Mesenchymal stem cell (in vitro differentiated cells and primary cell): Measurements from ENCODE around the gene CUEDC1.
A peak's percentile ranks its signal among the peaks of the same experiment; 100 is the strongest.

Experiments used
- DNase-seq: peaks from one replicate; pipeline ENCODE4 v3.0.0-alpha.2; 2013
- H2AFZ ChIP-seq: one replicate; pipeline ENCODE4 v1.6.1; 2013; ENCODE audit warnings: low read depth, mild to moderate bottlenecking, control low read depth, inconsistent platforms, low read length, moderate library complexity
- H2AK5ac ChIP-seq: 2 replicates; pipeline ENCODE4 v1.6.1; 2013; ENCODE audit warnings: low read length, moderate library complexity, mild to moderate bottlenecking, inconsistent platforms; ENCODE audit not compliant: severe bottlenecking
- H2BK120ac ChIP-seq: one replicate; pipeline ENCODE4 v1.6.1; 2013; ENCODE audit warnings: low read depth, mild to moderate bottlenecking, inconsistent platforms, low read length, moderate library complexity
- H2BK12ac ChIP-seq, 2 experiments: one replicate each; pipeline ENCODE4 v1.6.1; 2013; ENCODE audit warnings: inconsistent platforms in 2 of 2, low read length in 2 of 2, mild to moderate bottlenecking in 2 of 2, moderate library complexity in 2 of 2, control low read depth in 1 of 2
- H2BK15ac ChIP-seq: one replicate; pipeline ENCODE4 v1.6.1; 2013; ENCODE audit warnings: mild to moderate bottlenecking, low read depth, inconsistent platforms; ENCODE audit not compliant: poor library complexity, severe bottlenecking
- H2BK5ac ChIP-seq: 2 replicates; pipeline ENCODE4 v1.6.1; 2013; ENCODE audit warnings: low read depth, mild to moderate bottlenecking, low read length, control low read depth, inconsistent platforms; ENCODE audit not compliant: poor library complexity, severe bottlenecking
- H3K14ac ChIP-seq, 2 experiments: one replicate each; pipeline ENCODE4 v1.6.1; 2013; ENCODE audit warnings: inconsistent platforms in 2 of 2, low read length in 2 of 2, control low read depth in 1 of 2, mild to moderate bottlenecking in 1 of 2, moderate library complexity in 1 of 2
- H3K18ac ChIP-seq, 2 experiments: one replicate each; pipeline ENCODE4 v1.6.1; 2013; ENCODE audit warnings: inconsistent platforms in 2 of 2, low read length in 2 of 2, control low read depth in 1 of 2, low read depth in 1 of 2, mild to moderate bottlenecking in 1 of 2
- H3K23ac ChIP-seq, 2 experiments: one replicate each; pipeline ENCODE4 v1.6.1; 2013; ENCODE audit warnings: inconsistent platforms in 2 of 2, low read length in 2 of 2, mild to moderate bottlenecking in 2 of 2, moderate library complexity in 2 of 2, control low read depth in 1 of 2
- H3K27ac ChIP-seq: 2 replicates; pipeline ENCODE4 v1.5.1; 2013; ENCODE audit warnings: mild to moderate bottlenecking, moderate library complexity, low read length, control low read depth, inconsistent platforms; ENCODE audit not compliant: poor library complexity, severe bottlenecking
- H3K27me3 ChIP-seq, 2 experiments: 2 replicates each; pipeline versions ENCODE4 v1.6.1 to v1.7.0; 2013; ENCODE audit warnings: low read length in 2 of 2, mild to moderate bottlenecking in 2 of 2, moderate library complexity in 2 of 2, control low read depth in 1 of 2, inconsistent platforms in 1 of 2; ENCODE audit not compliant: control insufficient read depth in 1 of 2, insufficient read depth in 1 of 2
- H3K36me3 ChIP-seq, 2 experiments: 2 replicates each; pipeline versions ENCODE4 v1.6.1 to v1.7.0; 2013; ENCODE audit warnings: low read length in 2 of 2, control low read depth in 1 of 2, inconsistent platforms in 1 of 2, low read depth in 1 of 2, mild to moderate bottlenecking in 1 of 2; ENCODE audit not compliant: insufficient read depth in 2 of 2, control insufficient read depth in 1 of 2
- H3K4ac ChIP-seq, 2 experiments: one replicate each; pipeline ENCODE4 v1.6.1; 2013; ENCODE audit warnings: inconsistent platforms in 2 of 2, low read length in 2 of 2, mild to moderate bottlenecking in 2 of 2, moderate library complexity in 2 of 2, control low read depth in 1 of 2, low read depth in 1 of 2
- H3K4me1 ChIP-seq: 2 replicates; pipeline ENCODE4 v1.6.1; 2013; ENCODE audit warnings: low read depth, low read length, control low read depth; ENCODE audit not compliant: control insufficient read depth, insufficient read depth
- H3K4me2 ChIP-seq: 2 replicates; pipeline ENCODE4 v1.6.1; 2013; ENCODE audit warnings: low read length, mild to moderate bottlenecking, inconsistent platforms; ENCODE audit not compliant: poor library complexity, severe bottlenecking
- H3K4me3 ChIP-seq, 2 experiments: 2 replicates each; pipeline versions ENCODE4 v1.5.1 to v1.7.0; 2013; ENCODE audit warnings: low read length in 2 of 2, mild to moderate bottlenecking in 2 of 2, control low read depth in 1 of 2, low read depth in 1 of 2; ENCODE audit not compliant: insufficient read depth in 1 of 2
- H3K79me1 ChIP-seq: replicated peaks from 2 replicates; pipeline ENCODE4 v1.6.1; 2013; ENCODE audit warnings: mild to moderate bottlenecking, control low read depth, low read length, inconsistent platforms; ENCODE audit not compliant: poor library complexity, severe bottlenecking
- H3K9ac ChIP-seq: 2 replicates; pipeline ENCODE4 v1.7.0; 2013; ENCODE audit warnings: mild to moderate bottlenecking, low read length, moderate library complexity
- H3K9me3 ChIP-seq: 2 replicates; pipeline ENCODE4 v1.7.0; 2013; ENCODE audit warnings: mild to moderate bottlenecking, low read length; ENCODE audit not compliant: control insufficient read depth
- H4K8ac ChIP-seq: one replicate; pipeline ENCODE4 v1.6.1; 2013; ENCODE audit warnings: inconsistent platforms, mild to moderate bottlenecking, low read length, moderate library complexity
- H4K91ac ChIP-seq: one replicate; pipeline ENCODE4 v1.6.1; 2013; ENCODE audit warnings: mild to moderate bottlenecking, low read length, inconsistent platforms
- WGBS: methylation state at CpG from one replicate; pipeline ENCODE4 v1.1.7; 2013; ENCODE audit warnings: mixed read lengths; 5-methylcytosine and 5-hydroxymethylcytosine counted together

The CUEDC1 gene

DNA sequence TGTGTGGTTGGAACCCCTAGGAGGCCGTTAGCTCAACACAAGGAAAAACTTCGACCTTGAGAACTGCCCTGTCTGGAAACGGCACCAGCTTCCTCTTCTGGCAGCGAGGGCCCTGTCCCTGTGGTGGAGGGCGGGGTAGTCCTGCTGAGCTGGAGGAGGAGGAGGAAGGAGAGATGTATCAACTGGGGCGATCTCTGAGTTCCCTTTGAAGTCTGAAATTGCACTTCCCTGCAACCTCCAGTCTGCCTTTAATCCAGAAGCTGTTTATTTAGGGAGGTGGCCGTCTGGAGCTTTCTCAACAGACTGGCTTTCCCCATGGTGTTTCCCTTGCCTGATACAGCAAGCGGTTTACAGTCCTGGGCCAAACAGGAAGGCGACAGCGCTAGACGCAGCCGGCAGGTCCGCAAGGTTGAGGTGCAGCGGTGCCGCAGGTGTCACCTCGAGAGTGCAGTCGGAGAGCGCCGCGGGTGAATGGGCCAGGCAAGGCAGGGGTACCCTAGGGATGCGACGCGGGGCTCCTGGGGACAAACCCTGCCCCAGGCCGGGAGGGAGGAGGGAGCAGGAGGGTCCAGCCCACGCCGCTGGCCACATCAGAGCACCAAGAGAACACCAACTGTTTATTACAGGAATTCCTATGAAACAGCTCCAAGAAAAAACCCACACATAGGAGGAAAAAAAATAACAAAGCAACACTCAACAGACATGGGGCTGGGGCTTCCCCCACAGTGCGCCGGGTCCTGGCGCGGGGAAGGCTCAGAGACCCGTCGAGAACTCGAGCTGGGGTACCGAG is 94.0 kb downstream of the CUEDC1 start:
- H2BK120ac ChIP-seq = peak overlapping the region; percentile 89
- H2AK5ac ChIP-seq = peak overlapping the region; percentile 33
- peak overlapping the region; percentile 51 to 95 for H2BK12ac ChIP-seq
- H3K23ac ChIP-seq = peak overlapping the region in 1 of 2 experiments; percentile 3
- WGBS = 2% methylated on average over 25 of the region's 34 CpGs
- H3K27me3 ChIP-seq = no peaks in the 10 kb centered on the region
- no peak overlapping the region for H2AFZ ChIP-seq
- peaks cover 17 to 19% of the 10 kb centered on the region in 2 experiments for H3K36me3 ChIP-seq
- H3K14ac ChIP-seq = peak overlapping the region in 1 of 2 experiments; percentile 19
- peak overlapping the region; percentile 76 for H2BK15ac ChIP-seq
- peak overlapping the region; percentile 71 for H3K9ac ChIP-seq
- H3K4me1 ChIP-seq = peaks cover 36% of the 10 kb centered on the region
- H3K9me3 ChIP-seq = no peaks in the 10 kb centered on the region
- H2BK5ac ChIP-seq = peak overlapping the region; percentile 71
- peak overlapping the region; percentile 52 to 66 for H3K4ac ChIP-seq
- H3K4me3 ChIP-seq = peak overlapping the region; percentile 32 to 71
- peak overlapping the region; percentile 84 to 85 for H3K18ac ChIP-seq
- peak overlapping the region; percentile 81 for H3K27ac ChIP-seq
- peak overlapping the region; percentile 90 for H4K91ac ChIP-seq
- H3K4me2 ChIP-seq = peak overlapping the region; percentile 54
- DNase-seq = peak; percentile 85
- peak overlapping the region; percentile 74 for H4K8ac ChIP-seq
- H3K79me1 ChIP-seq = peaks cover 4% of the 10 kb centered on the region

DNA sequence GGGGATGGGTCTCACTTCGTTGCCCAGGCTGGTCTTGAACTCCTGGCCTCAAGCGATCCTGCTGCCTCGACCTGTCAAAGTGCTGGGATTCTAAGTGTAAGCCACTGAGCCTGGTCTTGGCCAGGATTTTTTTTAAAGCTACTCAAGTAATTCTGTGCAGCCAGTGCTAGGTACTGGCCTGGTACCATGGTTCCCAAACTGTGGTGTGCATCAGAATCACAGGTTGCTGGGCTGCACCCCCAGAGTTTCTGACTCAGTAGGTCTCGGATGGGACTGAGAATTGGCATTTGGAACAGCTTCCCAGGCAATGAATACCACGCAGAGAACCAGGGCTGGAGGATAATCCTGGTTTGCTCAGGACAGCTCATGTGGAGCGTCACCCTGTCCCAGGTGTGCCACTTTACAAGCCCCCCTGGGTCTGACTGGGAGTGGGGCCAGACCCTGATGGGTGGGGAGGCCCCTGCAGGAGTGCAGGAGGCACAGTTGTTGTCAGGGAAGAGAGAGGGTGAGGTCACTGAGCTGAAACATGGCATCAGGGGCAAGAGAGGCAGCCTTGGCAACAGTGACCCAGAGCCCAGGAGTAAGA is 94.7 kb downstream of the CUEDC1 start:
- WGBS = 87% methylated on average over 6 of the region's 6 CpGs
- H4K8ac ChIP-seq = peak overlapping the region; percentile 0
- no peak overlapping the region for H3K4me3 ChIP-seq
- peaks cover 15 to 16% of the 10 kb centered on the region in 2 experiments for H3K36me3 ChIP-seq
- peak overlapping the region; percentile 81 for H3K27ac ChIP-seq
- peak overlapping the region in 1 of 2 experiments; percentile 3 for H3K23ac ChIP-seq
- H3K4me2 ChIP-seq = no peak overlapping the region
- H3K14ac ChIP-seq = peak overlapping the region in 1 of 2 experiments; percentile 9
- H3K9me3 ChIP-seq = no peaks in the 10 kb centered on the region
- H2BK15ac ChIP-seq = peak overlapping the region; percentile 76
- H3K4ac ChIP-seq = peak overlapping the region in 1 of 2 experiments; percentile 52
- H2AK5ac ChIP-seq = peak overlapping the region; percentile 69
- H3K4me1 ChIP-seq = peaks cover 36% of the 10 kb centered on the region
- peak overlapping the region; percentile 82 to 84 for H3K18ac ChIP-seq
- no peak overlapping the region for H2AFZ ChIP-seq
- H2BK5ac ChIP-seq = no peak overlapping the region
- DNase-seq = no peak
- H3K79me1 ChIP-seq = peaks cover 4% of the 10 kb centered on the region
- peak overlapping the region; percentile 56 for H2BK120ac ChIP-seq
- peak overlapping the region; percentile 51 to 95 for H2BK12ac ChIP-seq
- peak overlapping the region; percentile 19 for H4K91ac ChIP-seq
- no peaks in the 10 kb centered on the region for H3K27me3 ChIP-seq
- peak overlapping the region; percentile 71 for H3K9ac ChIP-seq

GRCh38 chr17:57859601-57860413 is 95.4 kb downstream of the CUEDC1 start:
- no peak overlapping the region for H3K4me2 ChIP-seq
- peaks cover 8 to 9% of the 10 kb centered on the region in 2 experiments for H3K36me3 ChIP-seq
- H4K8ac ChIP-seq = no peak overlapping the region
- peaks cover 36% of the 10 kb centered on the region for H3K4me1 ChIP-seq
- H2BK120ac ChIP-seq = no peak overlapping the region
- no peak overlapping the region for H3K4me3 ChIP-seq
- no peak overlapping the region for H2AFZ ChIP-seq
- H2BK15ac ChIP-seq = no peak overlapping the region
- H3K79me1 ChIP-seq = peaks cover 4% of the 10 kb centered on the region
- H3K27ac ChIP-seq = no peak overlapping the region
- no peak overlapping the region for H3K14ac ChIP-seq
- no peaks in the 10 kb centered on the region for H3K27me3 ChIP-seq
- H2BK12ac ChIP-seq = no peak overlapping the region
- no peak overlapping the region for H3K4ac ChIP-seq
- WGBS = 79% methylated on average over 8 of the region's 13 CpGs
- no peak overlapping the region for H3K18ac ChIP-seq
- no peak overlapping the region for H2BK5ac ChIP-seq
- DNase-seq = no peak
- H2AK5ac ChIP-seq = no peak overlapping the region
- H3K9ac ChIP-seq = no peak overlapping the region
- H3K9me3 ChIP-seq = no peaks in the 10 kb centered on the region
- H4K91ac ChIP-seq = no peak overlapping the region
- H3K23ac ChIP-seq = no peak overlapping the region
